Measurements from ENCODE around the gene PPP1R7. TPM values are rescaled to one million over a fixed set of nuclear protein-coding genes. Genes with fewer than 3 reads are reported as not detected.
A peak's percentile ranks its signal among the peaks of the same experiment; 100 is the strongest.

The PPP1R7 gene
- polyA plus RNA-seq, 3 donors: 85.1 to 87.5 (median 86.1) TPM

DNA sequence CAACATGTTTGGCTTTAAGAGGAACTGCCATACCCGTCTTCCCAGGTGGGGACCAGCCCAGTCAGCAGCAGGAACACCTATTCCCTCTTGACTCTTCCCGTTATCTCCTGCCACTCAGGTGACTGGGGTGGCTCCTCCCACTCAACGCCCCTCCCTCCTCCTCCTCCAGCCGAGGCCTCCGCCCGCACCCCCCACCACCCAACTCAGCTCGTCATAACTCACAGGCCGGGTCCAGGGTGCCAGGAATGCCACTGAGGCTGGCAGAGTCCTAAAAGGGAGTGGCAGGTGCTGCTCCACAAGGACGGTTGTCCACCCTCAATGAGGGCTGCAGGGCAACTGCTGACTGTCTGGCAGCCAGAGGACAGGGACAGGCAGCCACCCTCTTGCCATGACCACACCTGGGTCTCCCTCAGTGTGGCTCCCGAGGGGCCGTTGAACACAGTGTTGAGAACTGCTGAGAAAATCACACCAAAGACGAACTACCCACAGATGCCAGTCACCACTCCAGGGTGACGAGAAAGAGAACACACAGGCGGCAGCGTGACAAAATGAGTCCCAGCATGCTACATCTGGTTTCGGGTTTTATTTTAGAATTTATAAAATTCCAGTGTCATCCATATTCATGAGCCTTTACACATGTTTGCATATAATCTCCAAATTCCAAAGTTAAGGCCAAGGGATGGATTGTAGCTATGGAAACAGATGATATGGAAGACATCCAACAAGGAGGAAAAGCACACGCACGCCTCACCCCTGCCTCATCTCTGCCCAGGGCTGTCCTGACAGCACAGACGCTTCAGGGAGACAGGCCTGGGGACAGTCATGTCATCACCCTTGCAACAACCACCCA is 76.7 kb downstream of the PPP1R7 start:
- DNase-seq (ENCODE audit: low read depth in 3 of 3, low spot score in 2 of 3): peak in 1 of 3 donors; percentile 21

DNA sequence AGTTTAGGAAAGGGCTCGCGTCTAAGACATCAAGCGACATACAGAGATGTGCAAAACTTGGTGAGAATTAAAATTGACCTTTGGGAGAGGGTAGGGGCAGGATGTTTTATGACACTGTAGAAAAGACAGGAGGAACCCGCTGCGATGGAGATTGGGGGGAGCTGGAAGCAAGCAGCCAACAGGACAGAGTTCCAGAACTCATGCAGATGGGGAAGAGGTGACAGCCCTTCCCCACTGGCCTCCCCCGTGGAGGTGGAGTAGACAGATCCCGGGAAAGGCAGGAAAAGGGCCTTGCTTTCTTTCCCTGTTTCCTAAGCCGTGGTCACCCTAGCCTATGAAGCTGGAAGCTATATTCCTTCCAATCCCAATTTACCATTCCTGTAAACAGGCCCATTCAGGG is 77.3 kb downstream of the PPP1R7 start:
- no peak for DNase-seq (ENCODE audit: low read depth in 3 of 3, low spot score in 2 of 3)

DNA sequence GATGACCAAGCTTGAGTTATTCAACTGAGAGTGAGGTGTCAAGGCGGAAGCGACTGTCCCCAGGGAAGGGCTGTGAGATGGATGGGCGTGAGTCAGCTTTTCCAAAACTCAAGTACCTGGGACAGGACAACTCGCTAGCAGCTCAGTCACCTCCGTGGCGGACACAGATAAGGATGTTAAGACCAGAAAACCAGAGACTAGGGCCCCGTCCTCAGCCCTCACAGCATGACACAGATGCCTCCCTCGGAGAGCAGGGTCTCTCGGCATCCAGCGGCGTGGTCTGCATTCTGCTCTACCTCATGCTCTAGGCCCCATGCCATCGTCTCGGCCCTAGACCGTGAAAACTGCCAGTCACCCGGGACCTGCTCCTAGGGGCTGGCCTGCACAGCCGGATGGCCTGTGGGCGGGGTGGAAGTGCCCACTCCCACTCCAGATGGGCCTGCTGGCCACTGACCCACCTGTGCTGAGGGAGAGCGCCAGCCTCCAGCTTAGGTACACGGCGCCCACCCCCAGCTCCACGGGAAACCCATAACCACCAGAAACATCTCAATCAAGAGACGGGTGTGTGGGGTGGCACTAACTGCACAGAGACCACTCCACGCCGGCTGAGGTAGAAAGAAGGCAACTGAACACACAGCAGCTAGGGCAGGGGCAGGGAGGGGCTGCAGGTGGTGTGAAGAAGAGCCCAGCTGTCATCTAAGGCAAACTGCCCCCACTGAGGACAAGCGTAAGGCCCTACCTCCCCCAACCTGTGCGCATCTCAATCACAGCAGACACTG is 78.0 kb downstream of the PPP1R7 start:
- no peak for DNase-seq (ENCODE audit: low read depth in 3 of 3, low spot score in 2 of 3)

DNA sequence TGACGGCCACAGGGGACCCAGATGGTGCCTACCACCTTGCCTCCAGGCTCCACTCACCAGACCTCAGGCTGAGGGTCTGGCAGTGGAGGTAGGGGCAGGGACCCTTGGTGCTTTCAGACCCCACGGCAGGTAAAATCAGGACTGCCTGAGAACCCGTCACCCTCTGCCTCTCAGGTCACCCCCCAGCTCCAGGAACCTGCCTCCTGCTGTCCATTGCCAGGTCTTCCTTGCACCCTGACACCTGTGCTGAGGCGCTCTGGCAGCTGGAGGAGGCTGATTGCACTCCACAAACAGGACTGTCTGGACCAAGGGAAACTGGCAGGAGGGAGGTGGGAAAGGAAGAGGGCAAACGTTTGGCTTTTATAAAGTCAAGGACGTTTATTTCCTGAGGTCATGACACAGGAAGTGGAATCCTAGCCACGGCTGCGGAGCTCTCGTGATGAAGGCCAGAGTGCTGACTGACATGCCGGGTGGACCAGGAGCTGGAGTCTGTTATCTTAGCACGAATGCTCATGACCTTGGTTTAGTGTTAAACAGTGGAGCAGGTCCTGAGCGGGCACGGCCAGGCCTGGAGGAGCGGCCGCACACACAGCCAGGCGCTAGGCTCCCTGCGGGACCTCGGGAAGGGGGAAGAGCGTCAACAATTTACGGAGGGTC is 78.7 kb downstream of the PPP1R7 start:
- no peak for DNase-seq (ENCODE audit: low read depth in 3 of 3, low spot score in 2 of 3)

DNA sequence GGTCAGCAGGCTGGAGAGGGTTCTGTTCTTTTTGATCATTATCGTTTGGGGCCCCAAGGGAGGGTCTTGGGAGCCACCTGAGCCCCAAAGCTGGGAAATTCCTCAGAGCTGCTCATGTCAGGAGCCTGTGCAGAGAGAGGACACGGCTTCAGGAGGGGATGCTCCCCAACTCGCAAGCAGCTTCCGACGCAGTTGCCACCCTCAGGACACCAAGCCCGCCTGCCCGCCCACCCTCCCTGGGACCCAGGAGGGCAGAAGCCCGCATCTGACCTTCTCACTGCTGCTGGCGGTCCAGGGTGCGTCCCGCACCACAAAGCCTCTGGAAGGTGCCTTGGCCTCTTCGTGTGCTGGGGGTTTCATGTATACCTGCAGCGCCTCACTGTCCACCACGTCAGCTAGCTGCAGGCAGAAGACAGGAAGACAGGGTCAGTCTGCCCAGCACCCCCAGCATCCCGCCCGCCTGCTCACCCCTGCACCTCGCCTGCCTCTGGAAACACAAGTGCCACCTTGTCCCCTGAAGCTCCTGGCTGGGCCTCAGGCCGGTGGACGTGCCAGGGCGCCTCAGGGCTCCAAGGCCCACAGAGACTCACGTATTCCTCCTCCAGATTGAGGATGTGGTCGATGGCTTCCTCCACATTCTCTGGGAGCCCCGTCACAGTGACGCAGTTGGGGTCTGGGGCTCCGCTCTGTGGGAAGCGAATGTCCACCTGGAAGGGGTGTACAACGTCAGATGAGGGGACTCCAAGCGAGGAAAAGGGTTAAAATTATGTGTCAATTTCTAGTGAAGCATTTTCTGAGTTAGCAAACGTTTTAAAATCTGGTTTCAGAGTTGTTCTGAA is 79.5 kb downstream of the PPP1R7 start:
- DNase-seq (ENCODE audit: low read depth in 3 of 3, low spot score in 2 of 3): no peak

DNA sequence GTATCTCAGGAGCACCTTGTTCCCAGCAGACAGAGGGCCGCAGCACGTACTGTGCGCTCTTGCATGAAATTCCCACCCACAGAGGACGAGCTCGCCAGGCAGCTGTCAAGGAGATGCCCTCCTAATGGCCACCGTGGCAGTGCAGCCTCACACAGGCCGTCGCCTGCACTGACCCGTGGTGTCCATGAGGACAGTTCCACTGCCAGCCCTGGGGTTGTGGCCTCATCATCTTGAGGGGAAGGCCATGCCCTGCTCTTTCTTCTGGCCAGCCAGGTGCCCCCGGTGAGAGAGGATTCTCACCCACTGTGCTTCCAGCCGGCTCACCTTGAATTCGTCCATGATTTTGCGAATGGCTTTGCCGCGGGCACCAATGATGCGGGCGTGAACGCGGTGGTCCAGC is 80.2 kb downstream of the PPP1R7 start:
- no peak for DNase-seq (ENCODE audit: low read depth in 3 of 3, low spot score in 2 of 3)

DNA sequence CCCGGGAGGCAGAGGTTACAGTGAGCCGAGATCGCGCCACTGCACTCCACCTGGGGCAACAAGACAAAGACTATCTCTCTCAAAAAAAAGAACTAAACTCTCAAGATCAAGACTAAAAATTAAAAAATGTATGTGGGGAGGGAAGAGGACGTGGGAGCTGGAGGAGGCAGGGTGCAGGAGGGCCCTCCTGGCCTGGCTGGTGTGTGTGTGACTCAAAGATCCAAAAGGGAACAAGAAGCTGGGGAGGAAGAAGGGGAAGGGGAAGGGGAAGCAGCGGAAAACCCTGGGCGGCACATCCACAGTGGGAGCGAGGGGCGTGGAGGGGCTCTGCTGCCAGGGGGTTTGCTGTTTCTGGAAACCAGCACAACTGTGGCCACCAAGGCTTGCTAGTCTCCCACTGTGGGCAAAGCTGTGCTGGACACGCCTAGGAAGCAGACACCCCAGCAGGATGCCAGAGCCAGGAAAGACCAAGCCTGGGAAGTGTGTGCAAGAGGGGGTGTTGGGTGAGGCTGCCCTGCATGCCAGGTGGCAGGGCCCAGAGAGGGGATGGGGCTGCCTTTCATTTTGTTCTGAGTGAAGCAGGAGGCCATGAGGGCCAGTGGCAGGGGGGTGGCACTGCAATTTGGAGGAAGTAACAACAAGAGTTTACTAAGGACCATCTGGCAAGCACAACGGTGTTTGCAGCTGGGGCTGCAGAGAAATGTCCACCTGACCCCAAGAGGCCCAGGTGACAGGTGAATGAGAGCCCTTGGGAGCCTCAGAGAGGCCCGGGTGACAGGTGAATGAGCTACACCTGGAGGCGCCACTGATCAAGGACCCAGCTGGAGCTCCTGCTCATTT is 82.7 kb downstream of the PPP1R7 start:
- DNase-seq (ENCODE audit: low read depth in 3 of 3, low spot score in 2 of 3): no peak

Other genes starting within 250 kb of the PPP1R7 start
- gene CROCC2, start 244.1 kb upstream of the PPP1R7 start, polyA plus RNA-seq (ENCODE audit: insufficient read length in 3 of 3): under 1 TPM in 1 of 3 donors, not detected in 2; 0.04 TPM
- 1 to 10 TPM; 6.2 to 7.4 (median 6.6) TPM for gene SNED1, start 151.8 kb upstream of the PPP1R7 start, polyA plus RNA-seq (ENCODE audit: insufficient read length in 3 of 3)
- 10 to 100 TPM; 61.5 to 74.3 (median 64.1) TPM for gene MTERF4, start 48.2 kb upstream of the PPP1R7 start, polyA plus RNA-seq (ENCODE audit: insufficient read length in 3 of 3)
- 10 to 100 TPM; 11.9 to 14.7 (median 13.0) TPM for gene PASK, start 995 bp upstream of the PPP1R7 start, polyA plus RNA-seq (ENCODE audit: insufficient read length in 3 of 3)
- gene ANO7, start 38.2 kb downstream of the PPP1R7 start, polyA plus RNA-seq (ENCODE audit: insufficient read length in 3 of 3): 1 to 10 TPM; 1.3 to 2.1 (median 1.4) TPM
- gene HDLBP, start 165.2 kb downstream of the PPP1R7 start, polyA plus RNA-seq (ENCODE audit: insufficient read length in 3 of 3): 100 to 1,000 TPM; 325 to 373 (median 355) TPM
- 100 to 1,000 TPM; 574 to 586 (median 582) TPM for gene SEPTIN2, start 165.5 kb downstream of the PPP1R7 start, polyA plus RNA-seq (ENCODE audit: insufficient read length in 3 of 3)
- gene FARP2, start 205.8 kb downstream of the PPP1R7 start, polyA plus RNA-seq (ENCODE audit: insufficient read length in 3 of 3): 10 to 100 TPM; 47.9 to 63.7 (median 54.9) TPM